Liver (tissue), 9 donors: ENCODE data around the gene ACSL6. TPM values are rescaled to one million over a fixed set of nuclear protein-coding genes. Genes with fewer than 3 reads are reported as not detected.

ENCODE experiments used
- DNase-seq: peaks from one replicate; pipeline ENCODE4 v3.0.0-alpha.2; 2017; ENCODE audit warnings: low spot score
- H3K27ac ChIP-seq, 2 donors: one replicate each; pipeline ENCODE4 v1.7.0; 2013; ENCODE audit warnings: inconsistent platforms in 2 of 2, low read length in 2 of 2, control low read depth in 1 of 2, low read depth in 1 of 2, mild to moderate bottlenecking in 1 of 2
- H3K27me3 ChIP-seq, 4 donors: one replicate each; pipeline versions ENCODE4 v1.6.1 to v1.7.0; 2013; ENCODE audit warnings: low read length in 3 of 4, inconsistent platforms in 1 of 4, mild to moderate bottlenecking in 1 of 4, moderate library complexity in 1 of 4; ENCODE audit not compliant: control insufficient read depth in 4 of 4, insufficient read depth in 4 of 4
- H3K36me3 ChIP-seq, 4 donors: one replicate each; pipeline versions ENCODE4 v1.6.1 to v1.7.0; 2013; ENCODE audit warnings: low read length in 3 of 4, mild to moderate bottlenecking in 3 of 4, low read depth in 1 of 4, moderate library complexity in 1 of 4; ENCODE audit not compliant: control insufficient read depth in 4 of 4, insufficient read depth in 3 of 4
- H3K4me1 ChIP-seq, 4 donors: one replicate each; pipeline versions ENCODE4 v1.6.1 to v1.7.0; 2013; ENCODE audit warnings: low read length in 3 of 4, mild to moderate bottlenecking in 3 of 4, moderate library complexity in 1 of 4; ENCODE audit not compliant: control insufficient read depth in 4 of 4, insufficient read depth in 4 of 4
- H3K4me3 ChIP-seq, 3 donors: one replicate each; pipeline versions ENCODE4 v1.6.1 to v1.7.0; 2013; ENCODE audit warnings: low read length in 3 of 3, control low read depth in 1 of 3, low read depth in 1 of 3, mild to moderate bottlenecking in 1 of 3
- H3K9ac ChIP-seq, 2 donors: one replicate each; pipeline ENCODE4 v1.7.0; 2013; ENCODE audit warnings: low read length in 2 of 2, mild to moderate bottlenecking in 2 of 2, moderate library complexity in 2 of 2, control low read depth in 1 of 2, low read depth in 1 of 2
- H3K9me3 ChIP-seq, 4 donors: one replicate each; pipeline versions ENCODE4 v1.6.1 to v1.7.0; 2013; ENCODE audit warnings: low read length in 3 of 4; ENCODE audit not compliant: control insufficient read depth in 4 of 4
- EGR1 ChIP-seq, 2 donors: IDR thresholded peaks; 2 replicates each; pipeline ENCODE4 v1.6.1; 2016 to 2018; ENCODE audit warnings: antibody characterized with exemption in 2 of 2, low read depth in 2 of 2
- FOXA2 ChIP-seq: IDR thresholded peaks from 2 replicates; pipeline ENCODE4 v1.6.1; 2016; ENCODE audit warnings: antibody characterized with exemption
- HNF4A ChIP-seq, 2 donors: conservative IDR thresholded peaks; 2 replicates each; pipeline ENCODE4 v1.6.1; 2016; ENCODE audit warnings: antibody characterized with exemption in 2 of 2, mild to moderate bottlenecking in 2 of 2
- RAD21 ChIP-seq, 2 donors: IDR thresholded peaks; 2 replicates each; pipeline ENCODE4 v1.6.1; 2016; ENCODE audit warnings: antibody characterized with exemption in 2 of 2, mild to moderate bottlenecking in 2 of 2
- SP1 ChIP-seq: IDR thresholded peaks from 2 replicates; pipeline ENCODE4 v1.6.1; 2018; ENCODE audit warnings: antibody characterized with exemption, mild to moderate bottlenecking
- TAF1 ChIP-seq: conservative IDR thresholded peaks from 2 replicates; pipeline ENCODE4 v1.6.1; 2016; ENCODE audit warnings: antibody characterized with exemption, mild to moderate bottlenecking
- WGBS: extraction: QIAGEN DNeasy Blood & Tissue Kit; methylation state at CpG from one replicate; pipeline ENCODE4 v1.1.7; 2013; 5-methylcytosine and 5-hydroxymethylcytosine counted together
- polyA plus RNA-seq, 2 donors: library from polyadenylated mRNA; stranded (reverse) in 1 of 2; unstranded in 1 of 2; fragments of 200-250 nt in 1 of 2; fragments of >200 nt in 1 of 2; fragmentation: Nextera tagmentation in 1 of 2; extraction: Ambion mirVana in 1 of 2; gene quantifications; one replicate each; pipeline versions ENCODE4 v1.2.1 to v1.2.3, GENCODE V29; 2013 to 2015
- total RNA-seq, 2 donors: library from RNA; depleted of rRNA; stranded (reverse); fragments of >200 nt; gene quantifications; one replicate each; pipeline ENCODE4 v1.2.3, GENCODE V29; 2014
- TF ChIP-seq, protein P1 (sequence below): IDR thresholded peaks from 2 replicates; pipeline ENCODE4 v1.6.1; 2016; ENCODE audit warnings: antibody characterized with exemption, mild to moderate bottlenecking
- TF ChIP-seq, protein P2 (sequence below): IDR thresholded peaks from 2 replicates; pipeline ENCODE4 v1.6.1; 2016; ENCODE audit warnings: antibody characterized with exemption
- donor health status: healthy.
- donor health status: healthy.
- donor health status: healthy.
- donor health status: healthy.
- donor health status: healthy.

ACSL6 gene
- total and polyA plus RNA-seq, 4 donors = 0.89 to 129 (median 4.6) TPM

GRCh38 chr5:132000677-132001453 is 10.6 kb downstream of the ACSL6 start:
- Histone ChIP-seq H3K27me3 (no peaks in the 10 kb centered on the region), H3K4me3 (no peak overlapping the region), H3K9me3 (no peaks in the 10 kb centered on the region), H3K27ac (no peak overlapping the region), H3K4me1 (peaks cover 6 to 21% (median 16%) of the 10 kb centered on the region in 4 donors), H3K9ac (no peak overlapping the region), H3K36me3 (no peaks in the 10 kb centered on the region)
- DNase-seq = no peak
- TF ChIP-seq FOXA2 = no peak
- TF ChIP-seq, protein P1, sequence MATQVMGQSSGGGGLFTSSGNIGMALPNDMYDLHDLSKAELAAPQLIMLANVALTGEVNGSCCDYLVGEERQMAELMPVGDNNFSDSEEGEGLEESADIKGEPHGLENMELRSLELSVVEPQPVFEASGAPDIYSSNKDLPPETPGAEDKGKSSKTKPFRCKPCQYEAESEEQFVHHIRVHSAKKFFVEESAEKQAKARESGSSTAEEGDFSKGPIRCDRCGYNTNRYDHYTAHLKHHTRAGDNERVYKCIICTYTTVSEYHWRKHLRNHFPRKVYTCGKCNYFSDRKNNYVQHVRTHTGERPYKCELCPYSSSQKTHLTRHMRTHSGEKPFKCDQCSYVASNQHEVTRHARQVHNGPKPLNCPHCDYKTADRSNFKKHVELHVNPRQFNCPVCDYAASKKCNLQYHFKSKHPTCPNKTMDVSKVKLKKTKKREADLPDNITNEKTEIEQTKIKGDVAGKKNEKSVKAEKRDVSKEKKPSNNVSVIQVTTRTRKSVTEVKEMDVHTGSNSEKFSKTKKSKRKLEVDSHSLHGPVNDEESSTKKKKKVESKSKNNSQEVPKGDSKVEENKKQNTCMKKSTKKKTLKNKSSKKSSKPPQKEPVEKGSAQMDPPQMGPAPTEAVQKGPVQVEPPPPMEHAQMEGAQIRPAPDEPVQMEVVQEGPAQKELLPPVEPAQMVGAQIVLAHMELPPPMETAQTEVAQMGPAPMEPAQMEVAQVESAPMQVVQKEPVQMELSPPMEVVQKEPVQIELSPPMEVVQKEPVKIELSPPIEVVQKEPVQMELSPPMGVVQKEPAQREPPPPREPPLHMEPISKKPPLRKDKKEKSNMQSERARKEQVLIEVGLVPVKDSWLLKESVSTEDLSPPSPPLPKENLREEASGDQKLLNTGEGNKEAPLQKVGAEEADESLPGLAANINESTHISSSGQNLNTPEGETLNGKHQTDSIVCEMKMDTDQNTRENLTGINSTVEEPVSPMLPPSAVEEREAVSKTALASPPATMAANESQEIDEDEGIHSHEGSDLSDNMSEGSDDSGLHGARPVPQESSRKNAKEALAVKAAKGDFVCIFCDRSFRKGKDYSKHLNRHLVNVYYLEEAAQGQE = no peak
- TF ChIP-seq RAD21 (IDR thresholded peaks at IDR 0.05) = no peak
- TF ChIP-seq HNF4A (conservative IDR thresholded peaks at IDR 0.05) = no peak
- 82% methylated on average over 7 of the region's 7 CpGs for WGBS

GRCh38 chr5:132000241-132000490 is 11.3 kb downstream of the ACSL6 start:
- Histone ChIP-seq H3K4me3 (no peak overlapping the region), H3K9ac (no peak overlapping the region), H3K27me3 (no peaks in the 10 kb centered on the region), H3K4me1 (peaks cover 6 to 21% (median 16%) of the 10 kb centered on the region in 4 donors), H3K36me3 (no peaks in the 10 kb centered on the region), H3K27ac (no peak overlapping the region), H3K9me3 (no peaks in the 10 kb centered on the region)
- TF ChIP-seq HNF4A (conservative IDR thresholded peaks at IDR 0.05) (no peak), TAF1 (no peak), SP1 (no peak), EGR1 (IDR thresholded peaks at IDR 0.05; ENCODE audit: low read depth in 2 of 2) (no peak)
- TF ChIP-seq, protein P1 = no peak
- TF ChIP-seq, protein P2, sequence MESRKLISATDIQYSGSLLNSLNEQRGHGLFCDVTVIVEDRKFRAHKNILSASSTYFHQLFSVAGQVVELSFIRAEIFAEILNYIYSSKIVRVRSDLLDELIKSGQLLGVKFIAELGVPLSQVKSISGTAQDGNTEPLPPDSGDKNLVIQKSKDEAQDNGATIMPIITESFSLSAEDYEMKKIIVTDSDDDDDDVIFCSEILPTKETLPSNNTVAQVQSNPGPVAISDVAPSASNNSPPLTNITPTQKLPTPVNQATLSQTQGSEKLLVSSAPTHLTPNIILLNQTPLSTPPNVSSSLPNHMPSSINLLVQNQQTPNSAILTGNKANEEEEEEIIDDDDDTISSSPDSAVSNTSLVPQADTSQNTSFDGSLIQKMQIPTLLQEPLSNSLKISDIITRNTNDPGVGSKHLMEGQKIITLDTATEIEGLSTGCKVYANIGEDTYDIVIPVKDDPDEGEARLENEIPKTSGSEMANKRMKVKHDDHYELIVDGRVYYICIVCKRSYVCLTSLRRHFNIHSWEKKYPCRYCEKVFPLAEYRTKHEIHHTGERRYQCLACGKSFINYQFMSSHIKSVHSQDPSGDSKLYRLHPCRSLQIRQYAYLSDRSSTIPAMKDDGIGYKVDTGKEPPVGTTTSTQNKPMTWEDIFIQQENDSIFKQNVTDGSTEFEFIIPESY = no peak
- no peak for DNase-seq
- 73% methylated on average over 2 of the region's 2 CpGs for WGBS
